Activated B cell treated with CpG ODN at 0.5 μM for 24 hours (primary cell): ENCODE data around the gene PSAT1. TPM values are rescaled to one million over a fixed set of nuclear protein-coding genes. Genes with fewer than 3 reads are reported as not detected.
A peak's percentile ranks its signal among the peaks of the same experiment; 100 is the strongest.

Source experiments
- ATAC-seq: fragments of 200-7000 bp; cut with Tn5 transposase; one replicate; pipeline ENCODE4 v1.10.0; 2021; ENCODE audit warnings: low read depth, mild to moderate bottlenecking, moderate library complexity
- CTCF ChIA-PET: fragments of 350-600 bp; sonication (Branson Sonifier 250); formaldehyde crosslinking; loops from one replicate; lab custom pipeline; 2021; ENCODE audit warnings: antibody characterized with exemption; lab: Charles Lee
- POLR2A ChIA-PET: fragments of 350-600 bp; sonication (Branson Sonifier 250); formaldehyde crosslinking; loops from one replicate; lab custom pipeline; 2021; ENCODE audit warnings: antibody characterized with exemption; lab: Charles Lee
- DNase-seq: peaks from one replicate; pipeline ENCODE4 v3.0.0; 2022
- H3K27ac Mint-ChIP-seq: one replicate; pipeline ENCODE4 v1.8.0; 2020; ENCODE audit warnings: mixed read lengths
- H3K27me3 Mint-ChIP-seq: one replicate; pipeline ENCODE4 v1.8.0; 2021; ENCODE audit warnings: mixed read lengths
- H3K36me3 Mint-ChIP-seq: one replicate; pipeline ENCODE4 v1.8.0; 2021; ENCODE audit warnings: low read depth, mixed read lengths
- H3K4me1 Mint-ChIP-seq: one replicate; pipeline ENCODE4 v1.8.0; 2021; ENCODE audit warnings: mixed read lengths
- H3K4me3 Mint-ChIP-seq: one replicate; pipeline ENCODE4 v1.8.0; 2020; ENCODE audit warnings: mild to moderate bottlenecking, mixed read lengths
- H3K9me3 Mint-ChIP-seq: one replicate; pipeline ENCODE4 v1.8.0; 2020; ENCODE audit warnings: mixed read lengths
- CTCF ChIP-seq: fragments of 200-600 bp; IDR thresholded peaks from one replicate; pipeline ENCODE4 v1.8.0; 2022; ENCODE audit warnings: antibody characterized with exemption, mild to moderate bottlenecking
- intact Hi-C: fragments of 100-400 bp; cut with micrococcal nuclease; formaldehyde crosslinking; loops from one replicate; pipeline ENCODE4 v1.15.1; 2024
- total RNA-seq: library from RNA; stranded (reverse); gene quantifications from 2 replicates; pipeline ENCODE4 v1.2.3, GENCODE V29; 2022

The PSAT1 gene
- total RNA-seq, 1 donor from 2014 or later = 59.4 TPM

- DNase-seq (peak; percentile 20), ATAC-seq (no peak)
- intact Hi-C loops = loop anchor here (2.0 to 5.0 kb wide), 3 partner anchors 36 to 1274 kb away; partner anchors contain the start of genes TLE4 and VPS13A
- peaks cover 15% of the 10 kb centered on the region for H3K36me3 Mint-ChIP-seq
- ChIA-PET CTCF (no interaction called here), POLR2A (interaction anchor here (0.8 to 1.6 kb wide), 7 partner anchors 11 to 1276 kb away, joined by 3 to 10 read pairs (median 4); partner anchors contain the start of genes CEP78, TLE4 and VPS13A)
- peak overlapping the region; percentile 89 for H3K4me3 Mint-ChIP-seq
- peaks cover 24% of the 10 kb centered on the region for H3K4me1 Mint-ChIP-seq
- H3K27ac Mint-ChIP-seq = peak overlapping the region; percentile 82
- TF ChIP-seq CTCF = no peak
- H3K27me3 Mint-ChIP-seq = peaks cover 7% of the 10 kb centered on the region
- H3K9me3 Mint-ChIP-seq = no peaks in the 10 kb centered on the region
These were observed 578 bp upstream of the PSAT1 start for GRCh38 chr9:78296201-78296892.

- ATAC-seq = no peak
- Mint-ChIP-seq H3K27me3 (peaks cover 7% of the 10 kb centered on the region), H3K36me3 (peaks cover 25% of the 10 kb centered on the region), H3K27ac (peak overlapping the region; percentile 72), H3K4me1 (peaks cover 24% of the 10 kb centered on the region), H3K4me3 (peak overlapping the region; percentile 89), H3K9me3 (no peaks in the 10 kb centered on the region)
- TF ChIP-seq CTCF = no peak
- ChIA-PET CTCF (interaction anchor here (1.2 kb wide), 1 partner anchor 36 kb away, joined by 4 read pairs; no protein-coding TSS in a partner anchor), POLR2A (interaction anchor here (0.6 to 1.6 kb wide), 9 partner anchors 36 to 1537 kb away, joined by 3 to 10 read pairs (median 3); partner anchors contain the start of genes CEP78, TLE4 and VPS13A)
- DNase-seq = no peak
- intact Hi-C loops = loop anchor here (1.0 to 5.0 kb wide), 4 partner anchors 37 to 1273 kb away; partner anchors contain the start of genes CEP78, TLE4 and VPS13A
These were observed 692 bp downstream of the PSAT1 start for GRCh38 chr9:78297672-78297961.

GRCh38 chr9:78298046-78298765 is 1.3 kb downstream of the PSAT1 start:
- CTCF ChIA-PET = interaction anchor here (1.2 kb wide), 1 partner anchor 37 kb away, joined by 4 read pairs; no protein-coding TSS in a partner anchor
- peaks cover 7% of the 10 kb centered on the region for H3K27me3 Mint-ChIP-seq
- no peak overlapping the region for H3K27ac Mint-ChIP-seq
- H3K36me3 Mint-ChIP-seq = peaks cover 26% of the 10 kb centered on the region
- intact Hi-C loops = loop anchor here (5.0 kb wide), 1 partner anchor 1121 kb away; the partner anchor contains the start of gene VPS13A
- POLR2A ChIA-PET = interaction anchor here (0.6 to 1.6 kb wide), 9 partner anchors 36 to 1536 kb away, joined by 3 to 10 read pairs (median 5); partner anchors contain the start of genes CEP78 and TLE4
- no peaks in the 10 kb centered on the region for H3K9me3 Mint-ChIP-seq
- no peak for DNase-seq
- ATAC-seq = no peak
- H3K4me3 Mint-ChIP-seq = peak overlapping the region; percentile 89
- no peak for TF ChIP-seq CTCF
- peaks cover 24% of the 10 kb centered on the region for H3K4me1 Mint-ChIP-seq

GRCh38 chr9:78300209-78300608 is 3.3 kb downstream of the PSAT1 start:
- POLR2A ChIA-PET = no interaction called here

More at GRCh38 chr9:78300209-78300608, 3.3 kb downstream of the PSAT1 start:
- Mint-ChIP-seq H3K27me3 (peaks cover 7% of the 10 kb centered on the region), H3K36me3 (peaks cover 42% of the 10 kb centered on the region), H3K4me1 (peaks cover 24% of the 10 kb centered on the region), H3K4me3 (no peak overlapping the region), H3K27ac (no peak overlapping the region), H3K9me3 (no peaks in the 10 kb centered on the region)
- TF ChIP-seq CTCF = no peak
- CTCF ChIA-PET = no interaction called here
- DNase-seq = no peak
- intact Hi-C loops = no loop called here
- ATAC-seq = no peak
